DOHH2 (cell line): Measurements from ENCODE around the gene MYH7.

Experiments used
- H3F3A ChIP-seq: fragments of 200-600 bp; sonication (generic), shearing (Covaris generic); 2 replicates; pipeline ENCODE4 v1.6.0; 2016; ENCODE audit warnings: antibody characterized with exemption, mild to moderate bottlenecking; ENCODE audit not compliant: control insufficient read depth, insufficient read depth
- H3K27ac ChIP-seq: fragments of 200-600 bp; sonication (generic); 2 replicates; pipeline ENCODE4 v1.5.1; 2014; ENCODE audit warnings: low read depth, mild to moderate bottlenecking, low read length, moderate library complexity
- H3K27me3 ChIP-seq: fragments of 200-600 bp; sonication (generic); 2 replicates; pipeline ENCODE4 v1.6.1; 2014; ENCODE audit warnings: mild to moderate bottlenecking, low read length, mixed read lengths; ENCODE audit not compliant: control insufficient read depth
- H3K36me3 ChIP-seq: fragments of 200-600 bp; sonication (generic); 2 replicates; pipeline ENCODE4 v1.6.1; 2014; ENCODE audit warnings: mild to moderate bottlenecking, low read length, moderate library complexity, mixed read lengths; ENCODE audit not compliant: control insufficient read depth
- H3K4me1 ChIP-seq: fragments of 200-600 bp; sonication (generic); 2 replicates; pipeline ENCODE4 v1.6.1; 2014; ENCODE audit warnings: mild to moderate bottlenecking, low read length, mixed read lengths; ENCODE audit not compliant: control insufficient read depth
- H3K4me2 ChIP-seq: fragments of 200-600 bp; sonication (generic); 2 replicates; pipeline ENCODE4 v1.6.0; 2014; ENCODE audit warnings: mild to moderate bottlenecking, low read length, moderate library complexity
- H3K4me3 ChIP-seq: fragments of 200-600 bp; sonication (generic); 2 replicates; pipeline ENCODE4 v1.5.1; 2014; ENCODE audit warnings: mild to moderate bottlenecking, low read length, mixed read lengths
- H3K79me2 ChIP-seq: fragments of 200-600 bp; sonication (generic); 2 replicates; pipeline ENCODE4 v1.6.1; 2014; ENCODE audit warnings: mild to moderate bottlenecking, low read length, mixed read lengths; ENCODE audit not compliant: control insufficient read depth
- H3K9me2 ChIP-seq: fragments of 200-600 bp; sonication (generic); replicated peaks from 2 replicates; pipeline ENCODE4 v1.6.1; 2014; ENCODE audit warnings: mild to moderate bottlenecking, low read length, mixed read lengths; ENCODE audit not compliant: control insufficient read depth
- H3K9me3 ChIP-seq: fragments of 200-600 bp; sonication (generic); 2 replicates; pipeline ENCODE4 v1.6.1; 2014; ENCODE audit warnings: antibody characterized with exemption, low read length, mixed read lengths; ENCODE audit not compliant: control insufficient read depth, insufficient read depth
- H4K20me1 ChIP-seq: fragments of 200-600 bp; sonication (generic); 2 replicates; pipeline ENCODE4 v1.6.0; 2014; ENCODE audit warnings: low read depth, mild to moderate bottlenecking, antibody characterized with exemption, low read length, moderate library complexity; ENCODE audit not compliant: control insufficient read depth, insufficient read depth
- EZH2phosphoT487 ChIP-seq: fragments of 200-600 bp; sonication (generic); IDR thresholded peaks from 2 replicates; pipeline ENCODE4 v1.6.1; 2017; ENCODE audit warnings: borderline replicate concordance, mild to moderate bottlenecking, antibody characterized with exemption, low read length, moderate library complexity, mixed read lengths
- TF ChIP-seq, protein P1 (sequence below): fragments of 200-600 bp; sonication (generic); IDR thresholded peaks from one replicate; pipeline ENCODE4 v1.5.1; 2014; ENCODE audit warnings: antibody characterized with exemption, mild to moderate bottlenecking, low read depth, low read length; ENCODE audit not compliant: poor library complexity, severe bottlenecking

Gene MYH7

DNA sequence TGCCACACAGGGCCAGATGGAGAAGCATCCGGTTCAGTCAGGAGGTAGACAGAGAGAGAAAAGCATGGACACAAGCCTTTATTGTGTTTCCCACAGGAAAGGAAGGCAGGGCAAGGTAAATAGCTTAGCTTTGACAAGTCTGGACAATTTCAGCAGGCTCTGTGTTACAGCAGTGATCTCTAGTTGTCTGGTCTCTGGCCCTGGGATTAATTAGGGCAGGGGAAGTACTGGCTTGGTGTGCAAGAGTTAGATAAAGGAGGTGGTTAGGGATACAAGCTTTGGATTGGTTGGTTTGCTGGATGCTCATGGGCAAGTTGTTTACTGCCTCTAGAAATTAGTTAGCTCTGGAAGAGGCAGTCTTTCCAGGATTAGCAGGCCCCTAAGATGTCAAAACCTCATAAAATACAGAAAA is 19.0 kb upstream of the MYH7 start:
- Histone ChIP-seq H3F3A (no peaks in the 10 kb centered on the region), H3K27me3 (peaks cover 11% of the 10 kb centered on the region; the same call in 1 of the 2 replicates), H3K9me2 (no peaks in the 10 kb centered on the region), H3K27ac (no peak overlapping the region), H3K36me3 (no peaks in the 10 kb centered on the region), H3K4me1 (no peaks in the 10 kb centered on the region), H4K20me1 (no peaks in the 10 kb centered on the region), H3K9me3 (no peaks in the 10 kb centered on the region), H3K79me2 (no peaks in the 10 kb centered on the region), H3K4me2 (no peak overlapping the region), H3K4me3 (no peak overlapping the region)
- no peak for TF ChIP-seq EZH2phosphoT487
- TF ChIP-seq, protein P1, sequence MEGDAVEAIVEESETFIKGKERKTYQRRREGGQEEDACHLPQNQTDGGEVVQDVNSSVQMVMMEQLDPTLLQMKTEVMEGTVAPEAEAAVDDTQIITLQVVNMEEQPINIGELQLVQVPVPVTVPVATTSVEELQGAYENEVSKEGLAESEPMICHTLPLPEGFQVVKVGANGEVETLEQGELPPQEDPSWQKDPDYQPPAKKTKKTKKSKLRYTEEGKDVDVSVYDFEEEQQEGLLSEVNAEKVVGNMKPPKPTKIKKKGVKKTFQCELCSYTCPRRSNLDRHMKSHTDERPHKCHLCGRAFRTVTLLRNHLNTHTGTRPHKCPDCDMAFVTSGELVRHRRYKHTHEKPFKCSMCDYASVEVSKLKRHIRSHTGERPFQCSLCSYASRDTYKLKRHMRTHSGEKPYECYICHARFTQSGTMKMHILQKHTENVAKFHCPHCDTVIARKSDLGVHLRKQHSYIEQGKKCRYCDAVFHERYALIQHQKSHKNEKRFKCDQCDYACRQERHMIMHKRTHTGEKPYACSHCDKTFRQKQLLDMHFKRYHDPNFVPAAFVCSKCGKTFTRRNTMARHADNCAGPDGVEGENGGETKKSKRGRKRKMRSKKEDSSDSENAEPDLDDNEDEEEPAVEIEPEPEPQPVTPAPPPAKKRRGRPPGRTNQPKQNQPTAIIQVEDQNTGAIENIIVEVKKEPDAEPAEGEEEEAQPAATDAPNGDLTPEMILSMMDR, result no peak

DNA sequence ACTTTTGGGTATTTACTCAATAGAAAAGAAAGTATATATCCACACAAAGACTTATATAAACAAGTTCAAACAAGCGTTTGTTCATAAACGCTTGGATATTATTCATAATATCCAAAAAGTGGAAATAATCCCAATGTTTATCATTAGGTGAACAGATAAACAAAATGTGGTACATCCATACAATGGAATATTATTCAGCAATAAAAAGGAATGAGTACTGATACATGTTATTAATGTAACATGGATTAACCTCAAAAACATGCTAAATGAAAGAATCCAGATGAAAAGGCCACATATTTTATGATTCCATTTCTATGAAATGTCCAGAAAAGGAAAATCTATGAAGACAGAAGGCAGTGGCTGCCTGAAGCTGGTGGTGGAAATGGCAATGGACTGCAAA is 16.8 kb upstream of the MYH7 start:
- Histone ChIP-seq H3K4me2 (no peak overlapping the region), H3K9me3 (no peaks in the 10 kb centered on the region), H3K27me3 (peaks cover 11% of the 10 kb centered on the region; the same call in 1 of the 2 replicates), H3K4me3 (no peak overlapping the region), H3K4me1 (no peaks in the 10 kb centered on the region), H3F3A (no peaks in the 10 kb centered on the region), H3K79me2 (no peaks in the 10 kb centered on the region), H3K27ac (no peak overlapping the region), H4K20me1 (no peaks in the 10 kb centered on the region), H3K36me3 (no peaks in the 10 kb centered on the region), H3K9me2 (no peaks in the 10 kb centered on the region)
- TF ChIP-seq, protein P1, result no peak
- no peak for TF ChIP-seq EZH2phosphoT487

DNA sequence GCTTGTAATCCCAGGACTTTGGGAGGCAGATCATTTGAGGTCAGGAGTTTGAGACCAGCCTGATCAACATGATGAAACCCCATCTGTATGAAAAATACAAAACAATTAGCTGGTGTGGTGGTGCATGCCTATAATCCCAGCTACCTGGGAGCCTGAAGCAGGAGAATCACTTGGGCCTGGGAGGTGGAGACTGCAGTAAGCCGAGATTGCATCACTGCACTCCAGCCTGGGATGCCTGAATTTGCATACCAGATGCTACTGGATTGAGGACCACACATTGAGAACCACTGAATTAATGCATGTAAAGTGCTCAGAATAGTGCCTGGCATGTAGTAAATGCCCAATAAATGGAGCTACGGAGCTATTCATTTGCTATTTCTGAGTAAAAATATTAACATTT is 14.9 kb upstream of the MYH7 start:
- no peaks in the 10 kb centered on the region for H3K9me3 ChIP-seq
- H3K79me2 ChIP-seq, result no peaks in the 10 kb centered on the region
- no peaks in the 10 kb centered on the region for H3K9me2 ChIP-seq
- no peak overlapping the region for H3K27ac ChIP-seq
- H3K4me2 ChIP-seq, result no peak overlapping the region
- no peak for TF ChIP-seq EZH2phosphoT487
- TF ChIP-seq, protein P1, result no peak
- H3F3A ChIP-seq, result no peaks in the 10 kb centered on the region
- H4K20me1 ChIP-seq, result no peaks in the 10 kb centered on the region
- H3K36me3 ChIP-seq, result no peaks in the 10 kb centered on the region
- no peaks in the 10 kb centered on the region for H3K4me1 ChIP-seq
- no peak overlapping the region for H3K4me3 ChIP-seq
- H3K27me3 ChIP-seq, result peaks cover 11% of the 10 kb centered on the region; the same call in 1 of the 2 replicates
